Natural killer cell treated with Interleukin-12 subunit alpha and Interleukin-12 subunit beta and Interleukin-15 and Interleukin-18, amount 100 ng/mL, for 72 hours (primary cell): ENCODE results near the gene LAMA2. TPM values are rescaled to one million over a fixed set of nuclear protein-coding genes. Genes with fewer than 3 reads are reported as not detected.

Experiments
- ATAC-seq, 2 donors: fragments of 150-1000 bp; cut with Tn5 transposase in 1 of 2; sonication (Bioruptor Pico), chemical (Tn5 transposase) in 1 of 2; 2 replicates each; pipeline ENCODE4 v1.10.0; 2021
- DNase-seq: peaks from one replicate; pipeline ENCODE4 v3.0.0; 2022; ENCODE audit warnings: low spot score
- H3K27ac Mint-ChIP-seq, 2 donors: 1 replicate in 1 of 2; 2 replicates in 1 of 2; pipeline ENCODE4 v1.8.0; 2022; ENCODE audit warnings: mixed read lengths in 2 of 2, mild to moderate bottlenecking in 1 of 2, moderate library complexity in 1 of 2
- H3K27me3 Mint-ChIP-seq, 2 donors: 1 replicate in 1 of 2; 2 replicates in 1 of 2; pipeline ENCODE4 v1.8.0; 2022; ENCODE audit warnings: mixed read lengths in 2 of 2
- H3K36me3 Mint-ChIP-seq: one replicate; pipeline ENCODE4 v1.8.0; 2022; ENCODE audit warnings: mixed read lengths
- H3K4me1 Mint-ChIP-seq, 2 donors: 1 replicate in 1 of 2; 2 replicates in 1 of 2; pipeline ENCODE4 v1.8.0; 2022; ENCODE audit warnings: low read depth in 2 of 2, mixed read lengths in 2 of 2, mild to moderate bottlenecking in 1 of 2
- H3K4me3 Mint-ChIP-seq: one replicate; pipeline ENCODE4 v1.8.0; 2022; ENCODE audit warnings: mixed read lengths
- H3K9me3 Mint-ChIP-seq: 2 replicates; pipeline ENCODE4 v1.8.0; 2022; ENCODE audit warnings: mixed read lengths
- total RNA-seq, 2 donors: library from RNA; stranded (reverse); gene quantifications; one replicate each; pipeline ENCODE4 v1.2.3, GENCODE V29; 2022

LAMA2 gene
- total RNA-seq, 2 donors from 2014 or later: 0.36 to 0.53 TPM

- DNase-seq (no peak), ATAC-seq (no peak)
- Mint-ChIP-seq H3K36me3 (no peaks in the 10 kb centered on the region), H3K27me3 (peaks cover 17 to 31% of the 10 kb centered on the region in 2 donors), H3K9me3 (no peaks in the 10 kb centered on the region), H3K27ac (no peak overlapping the region), H3K4me3 (no peak overlapping the region), H3K4me1 (no peaks in the 10 kb centered on the region)
These were observed 353.1 kb downstream of the LAMA2 start for GRCh38 chr6:129236001-129236517.

- Mint-ChIP-seq H3K27ac (no peak overlapping the region), H3K9me3 (no peaks in the 10 kb centered on the region), H3K4me1 (no peaks in the 10 kb centered on the region), H3K4me3 (no peak overlapping the region), H3K27me3 (peaks cover 10 to 29% of the 10 kb centered on the region in 2 donors), H3K36me3 (no peaks in the 10 kb centered on the region)
- no peak for DNase-seq
- no peak for ATAC-seq
These were observed 356.1 kb downstream of the LAMA2 start for GRCh38 chr6:129238991-129239390.

DNA sequence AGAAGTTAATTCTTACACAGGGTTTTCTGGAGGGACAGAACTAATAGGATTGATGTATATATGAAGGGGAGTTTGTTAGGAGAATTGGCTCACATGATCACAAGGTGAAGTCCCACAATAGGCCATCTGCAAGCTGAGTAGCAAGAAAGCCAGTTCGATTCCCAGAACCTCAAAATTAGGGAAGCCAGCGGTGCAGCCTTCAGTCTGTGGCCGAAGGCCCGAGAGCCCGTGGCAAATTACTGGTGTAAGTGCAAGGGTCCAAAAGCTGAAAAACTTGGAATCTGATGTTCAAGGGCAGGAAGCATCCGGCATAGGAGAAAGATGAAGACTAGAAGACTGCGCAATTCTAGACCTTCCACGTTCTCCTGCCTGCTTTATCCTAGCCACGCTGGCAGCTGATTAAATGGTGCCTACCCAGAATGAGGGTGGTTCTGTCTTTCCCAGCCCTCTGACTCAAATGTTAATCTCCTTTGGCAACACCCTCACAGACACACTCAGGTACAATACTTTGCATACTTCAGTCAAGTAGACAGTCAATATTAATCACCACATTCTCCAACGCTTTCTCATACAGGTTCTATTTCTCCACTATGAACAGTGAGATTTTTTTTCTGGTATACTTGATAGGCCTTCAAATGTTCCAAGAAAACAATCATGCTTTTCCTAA is 357.0 kb downstream of the LAMA2 start:
- DNase-seq: no peak
- H3K36me3 Mint-ChIP-seq: no peaks in the 10 kb centered on the region

GRCh38 chr6:129240492-129240853 is 357.5 kb downstream of the LAMA2 start:
- Mint-ChIP-seq H3K4me1 (no peaks in the 10 kb centered on the region), H3K4me3 (no peak overlapping the region), H3K27ac (no peak overlapping the region), H3K36me3 (no peaks in the 10 kb centered on the region), H3K27me3 (peaks cover 10 to 29% of the 10 kb centered on the region in 2 donors), H3K9me3 (no peaks in the 10 kb centered on the region)
- ATAC-seq (no peak), DNase-seq (no peak)

More for the DNA sequence above, 357.0 kb downstream of the LAMA2 start:
- no peak overlapping the region for H3K27ac Mint-ChIP-seq
- no peaks in the 10 kb centered on the region for H3K4me1 Mint-ChIP-seq
- no peaks in the 10 kb centered on the region for H3K9me3 Mint-ChIP-seq
- peaks cover 10 to 29% of the 10 kb centered on the region in 2 donors for H3K27me3 Mint-ChIP-seq
- no peak overlapping the region for H3K4me3 Mint-ChIP-seq
- no peak for ATAC-seq

- ATAC-seq (no peak), DNase-seq (no peak)
- H3K27me3 Mint-ChIP-seq: peaks cover 13 to 38% of the 10 kb centered on the region in 2 donors
- no peaks in the 10 kb centered on the region for H3K36me3 Mint-ChIP-seq
- no peaks in the 10 kb centered on the region for H3K9me3 Mint-ChIP-seq
- no peak overlapping the region for H3K4me3 Mint-ChIP-seq
- H3K4me1 Mint-ChIP-seq: no peaks in the 10 kb centered on the region
- no peak overlapping the region for H3K27ac Mint-ChIP-seq
These were observed 359.6 kb downstream of the LAMA2 start for GRCh38 chr6:129242546-129242945.

DNA sequence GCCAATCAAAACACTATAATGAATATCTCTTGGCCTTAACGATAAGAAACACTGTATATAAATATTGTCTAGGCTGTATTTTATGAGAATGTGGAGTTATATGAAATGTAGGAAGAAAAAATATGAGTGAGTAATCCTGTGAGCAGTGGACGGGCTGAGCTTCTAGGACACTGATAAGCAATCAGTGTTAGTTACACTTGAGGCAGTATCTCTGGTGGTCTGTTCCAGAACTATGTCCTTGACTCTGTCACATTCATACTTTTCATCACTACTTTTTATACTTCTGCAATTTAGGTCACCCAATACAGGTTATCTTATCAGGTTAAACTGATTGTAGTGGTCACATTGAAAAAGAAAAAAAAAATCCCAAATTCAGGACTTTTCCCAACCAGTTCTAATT is 360.4 kb downstream of the LAMA2 start:
- ATAC-seq (no peak), DNase-seq (no peak)
- Mint-ChIP-seq H3K27me3 (peaks cover 11 to 33% of the 10 kb centered on the region in 2 donors), H3K4me3 (no peak overlapping the region), H3K36me3 (no peaks in the 10 kb centered on the region), H3K27ac (no peak overlapping the region), H3K4me1 (no peaks in the 10 kb centered on the region), H3K9me3 (no peaks in the 10 kb centered on the region)

GRCh38 chr6:129248946-129249345 is 366.0 kb downstream of the LAMA2 start:
- peaks cover 12 to 24% of the 10 kb centered on the region in 2 donors for H3K27me3 Mint-ChIP-seq
- H3K4me3 Mint-ChIP-seq: no peak overlapping the region
- no peaks in the 10 kb centered on the region for H3K9me3 Mint-ChIP-seq
- ATAC-seq (no peak), DNase-seq (no peak)
- H3K4me1 Mint-ChIP-seq: peaks cover 4 to 6% of the 10 kb centered on the region in 2 donors
- H3K27ac Mint-ChIP-seq: no peak overlapping the region
- H3K36me3 Mint-ChIP-seq: no peaks in the 10 kb centered on the region

DNA sequence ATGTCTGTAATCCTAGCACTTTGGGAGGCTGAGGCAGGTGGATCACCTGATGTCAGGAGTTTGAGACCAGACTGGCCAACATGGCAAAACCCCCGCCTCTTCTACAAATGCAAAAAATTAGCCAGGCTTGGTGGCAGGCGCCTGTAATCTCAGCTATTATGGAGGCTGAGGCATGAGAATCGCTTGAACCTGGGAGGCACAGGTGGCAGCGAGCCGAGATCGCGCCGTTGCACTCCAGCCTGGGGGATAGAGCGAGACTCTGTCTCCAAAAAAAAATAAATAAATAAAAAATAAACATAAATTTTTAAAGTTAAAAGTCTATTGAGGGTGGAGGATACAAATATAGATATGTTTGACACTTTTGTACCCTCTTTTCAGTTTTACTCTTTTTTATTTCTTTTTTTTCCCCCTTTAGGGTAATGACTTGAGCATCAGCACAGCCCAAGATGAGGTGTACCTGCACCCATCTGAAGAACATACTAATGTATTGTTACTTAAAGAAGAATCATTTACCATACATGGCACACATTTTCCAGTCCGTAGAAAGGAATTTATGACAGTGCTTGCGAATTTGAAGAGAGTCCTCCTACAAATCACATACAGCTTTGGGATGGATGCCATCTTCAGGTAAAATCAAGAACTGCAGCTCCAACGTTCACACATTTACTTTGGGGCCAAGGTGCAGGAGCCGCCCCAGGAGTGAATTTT is 368.9 kb downstream of the LAMA2 start:
- Mint-ChIP-seq H3K27ac (no peak overlapping the region), H3K27me3 (peaks cover 14 to 16% of the 10 kb centered on the region in 2 donors), H3K4me3 (no peak overlapping the region), H3K36me3 (no peaks in the 10 kb centered on the region), H3K4me1 (peaks cover 4 to 6% of the 10 kb centered on the region in 2 donors), H3K9me3 (no peaks in the 10 kb centered on the region)
- DNase-seq (no peak), ATAC-seq (no peak)

DNA sequence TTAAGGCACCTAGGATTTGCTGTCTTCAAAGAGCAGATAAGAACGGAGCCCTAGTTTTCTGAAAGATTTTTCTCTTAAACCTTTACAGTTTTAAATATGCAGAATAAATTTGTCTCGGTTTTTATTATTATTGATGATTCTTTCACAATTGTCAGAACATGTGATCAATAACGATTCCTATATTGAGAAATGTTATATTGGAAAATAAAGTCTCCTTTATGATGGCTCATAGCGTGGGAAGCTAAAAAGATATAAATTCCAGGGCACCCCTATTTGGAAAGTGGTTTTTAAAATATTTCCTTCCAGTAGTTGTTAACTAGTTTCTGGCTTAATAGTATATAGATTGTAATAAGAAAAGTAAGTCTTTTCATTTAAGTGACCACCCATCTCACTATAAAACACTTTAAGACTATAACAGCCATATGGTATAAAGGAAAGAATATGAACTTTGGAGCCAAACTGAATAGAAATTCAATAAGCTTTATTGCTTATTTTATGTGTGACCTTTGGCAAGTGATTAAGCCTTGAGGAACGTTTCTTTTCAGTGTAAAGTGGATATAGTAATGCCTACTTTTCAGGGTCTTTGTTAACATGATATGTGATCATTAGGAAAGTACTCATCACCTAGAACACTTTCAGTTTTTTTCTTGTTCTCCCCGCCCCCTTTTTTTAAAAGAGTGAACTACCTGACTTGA is 369.6 kb downstream of the LAMA2 start:
- Mint-ChIP-seq H3K36me3 (no peaks in the 10 kb centered on the region), H3K27me3 (peaks cover 14 to 15% of the 10 kb centered on the region in 2 donors), H3K4me3 (no peak overlapping the region), H3K27ac (no peak overlapping the region), H3K4me1 (peaks cover 4 to 6% of the 10 kb centered on the region in 2 donors), H3K9me3 (no peaks in the 10 kb centered on the region)
- DNase-seq (no peak), ATAC-seq (no peak)

DNA sequence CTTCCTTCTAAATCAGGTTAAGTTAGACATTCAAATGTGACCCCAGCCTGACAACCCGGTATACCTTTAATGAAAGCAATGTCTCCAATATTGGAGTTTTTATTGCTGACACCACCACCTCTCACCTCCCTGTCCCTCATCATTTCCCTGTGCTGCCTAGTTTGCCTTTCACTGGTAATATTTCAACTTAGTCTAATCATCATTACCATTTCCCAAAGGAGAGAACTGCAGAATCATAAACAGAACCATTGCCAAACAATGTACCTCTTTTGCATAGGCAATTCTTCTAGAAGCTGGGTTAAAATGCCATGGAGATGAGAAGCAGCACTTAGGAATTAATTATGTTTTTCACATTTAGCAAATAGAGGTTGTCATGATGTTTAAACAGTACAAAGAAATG is 370.3 kb downstream of the LAMA2 start:
- ATAC-seq (no peak), DNase-seq (no peak)
- H3K27ac Mint-ChIP-seq: no peak overlapping the region

DNA sequence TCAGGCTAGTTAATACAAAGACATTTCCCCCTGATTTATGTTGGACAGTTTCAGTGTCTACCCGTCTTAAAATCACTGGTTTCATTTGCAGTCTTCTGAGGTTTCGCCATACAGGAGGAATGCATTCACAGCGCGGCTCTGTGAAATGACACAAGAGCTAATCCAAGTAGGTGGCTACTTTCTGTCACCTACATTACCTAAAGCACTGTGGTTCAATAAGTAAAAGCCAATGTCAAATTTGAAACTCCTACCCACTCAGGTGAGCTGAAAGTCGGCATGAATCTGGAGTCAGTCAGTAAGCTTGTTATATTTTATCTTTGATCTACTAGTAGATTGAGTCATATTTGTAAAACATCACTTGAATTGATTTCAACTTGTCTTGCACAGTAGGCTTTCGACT is 370.8 kb downstream of the LAMA2 start:
- no peak for ATAC-seq
- no peak overlapping the region for H3K4me3 Mint-ChIP-seq
- H3K9me3 Mint-ChIP-seq: no peaks in the 10 kb centered on the region
- peaks cover 14 to 21% of the 10 kb centered on the region in 2 donors for H3K27me3 Mint-ChIP-seq
- no peak for DNase-seq
- H3K36me3 Mint-ChIP-seq: no peaks in the 10 kb centered on the region
- peaks cover 4 to 6% of the 10 kb centered on the region in 2 donors for H3K4me1 Mint-ChIP-seq
- H3K27ac Mint-ChIP-seq: no peak overlapping the region

More for the DNA sequence above, 370.3 kb downstream of the LAMA2 start:
- no peaks in the 10 kb centered on the region for H3K9me3 Mint-ChIP-seq
- no peak overlapping the region for H3K4me3 Mint-ChIP-seq
- H3K36me3 Mint-ChIP-seq: no peaks in the 10 kb centered on the region
- H3K4me1 Mint-ChIP-seq: peaks cover 4 to 6% of the 10 kb centered on the region in 2 donors
- H3K27me3 Mint-ChIP-seq: peaks cover 14 to 19% of the 10 kb centered on the region in 2 donors

DNA sequence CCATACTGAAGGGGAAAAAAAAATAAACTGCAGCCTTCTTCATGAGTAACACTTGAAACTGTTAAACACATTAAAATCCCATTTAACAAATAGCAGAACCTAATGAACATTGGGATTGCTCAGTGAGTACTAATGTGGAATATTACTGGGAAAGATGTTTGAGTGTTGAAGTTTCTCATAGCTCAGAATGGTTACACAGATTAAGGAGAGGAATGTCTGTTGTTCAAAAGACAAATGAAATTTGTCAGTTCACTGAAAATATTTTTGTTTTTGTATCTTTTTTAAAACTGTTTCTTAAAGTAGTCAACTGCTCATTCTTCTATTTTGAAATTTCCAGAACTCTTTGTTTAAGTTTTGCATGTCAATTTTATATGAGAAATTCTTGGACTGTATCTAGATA is 374.3 kb downstream of the LAMA2 start:
- Mint-ChIP-seq H3K9me3 (no peaks in the 10 kb centered on the region), H3K36me3 (no peaks in the 10 kb centered on the region), H3K27me3 (peaks cover 8 to 13% of the 10 kb centered on the region in 2 donors), H3K4me1 (peaks cover under 1 to 4% of the 10 kb centered on the region in 2 donors), H3K4me3 (no peak overlapping the region), H3K27ac (no peak overlapping the region)
- no peak for ATAC-seq
- DNase-seq: no peak

DNA sequence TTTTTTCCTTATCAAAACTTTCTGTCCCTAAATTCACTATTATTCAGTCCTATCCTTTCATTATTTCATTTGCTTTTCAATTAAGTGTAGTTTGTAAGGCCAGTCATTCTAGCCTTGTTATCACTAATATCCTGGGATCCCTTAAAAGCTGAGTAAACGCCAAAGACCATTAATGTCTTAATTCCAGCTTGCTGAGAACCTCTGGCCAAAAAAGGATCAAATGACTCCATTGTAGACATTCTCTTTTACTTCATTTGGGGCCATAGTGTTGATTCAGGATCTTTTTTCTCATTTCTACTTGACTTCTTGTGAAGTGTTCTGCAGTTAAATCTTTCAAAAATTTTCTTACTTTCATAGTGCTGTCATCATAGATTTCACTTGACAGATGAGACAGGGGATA is 379.7 kb downstream of the LAMA2 start:
- no peaks in the 10 kb centered on the region for H3K4me1 Mint-ChIP-seq
- peaks cover 0 to 5% of the 10 kb centered on the region in 2 donors for H3K27me3 Mint-ChIP-seq
- H3K4me3 Mint-ChIP-seq: no peak overlapping the region
- no peaks in the 10 kb centered on the region for H3K9me3 Mint-ChIP-seq
- DNase-seq (no peak), ATAC-seq (no peak)
- H3K27ac Mint-ChIP-seq: no peak overlapping the region
- H3K36me3 Mint-ChIP-seq: no peaks in the 10 kb centered on the region

DNA sequence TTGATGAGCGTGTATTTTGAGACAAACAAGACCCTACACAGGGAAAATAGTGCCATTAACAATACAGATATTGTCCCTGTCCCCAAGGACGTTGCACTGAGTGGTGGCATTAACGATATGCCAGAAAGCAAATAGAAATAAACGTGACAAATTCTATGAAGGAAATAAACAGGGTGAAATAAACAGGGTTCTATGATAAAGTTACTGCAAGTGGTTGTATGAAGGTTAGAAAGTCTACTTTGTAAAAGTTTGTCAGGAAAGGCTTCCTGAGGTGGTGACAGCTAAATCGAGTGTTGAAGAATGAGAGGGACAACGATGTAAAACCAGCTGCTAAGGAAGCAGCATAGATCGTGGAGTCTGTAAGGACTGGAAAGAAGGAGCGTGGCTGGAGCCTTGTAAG is 380.2 kb downstream of the LAMA2 start:
- Mint-ChIP-seq H3K4me3 (no peak overlapping the region), H3K27ac (no peak overlapping the region), H3K36me3 (no peaks in the 10 kb centered on the region)

More for the DNA sequence above, 380.2 kb downstream of the LAMA2 start:
- no peak for DNase-seq
- Mint-ChIP-seq H3K27me3 (peaks cover 0 to 2% of the 10 kb centered on the region in 2 donors), H3K4me1 (no peaks in the 10 kb centered on the region), H3K9me3 (no peaks in the 10 kb centered on the region)
- no peak for ATAC-seq
